Naive B cell (primary cell): ENCODE measurements around the gene MCM8. TPM values are rescaled to one million over a fixed set of nuclear protein-coding genes. Genes with fewer than 3 reads are reported as not detected.
A peak's percentile ranks its signal among the peaks of the same experiment; 100 is the strongest.

Experiments
- ATAC-seq, 2 donors: fragments of 150-1000 bp; cut with Tn5 transposase; 2 replicates each; pipeline ENCODE4 v1.10.0; 2021; ENCODE audit warnings: low read depth in 2 of 2, mild to moderate bottlenecking in 2 of 2, moderate library complexity in 2 of 2
- DNase-seq: peaks from one replicate; pipeline ENCODE4 v3.0.0; 2022
- H3K27ac Mint-ChIP-seq, 6 donors: one replicate each; pipeline ENCODE4 v1.8.0; 2020 to 2022; ENCODE audit warnings: mild to moderate bottlenecking in 6 of 6, mixed read lengths in 6 of 6, moderate library complexity in 5 of 6, inconsistent platforms in 2 of 6
- H3K27me3 Mint-ChIP-seq, 3 donors: one replicate each; pipeline ENCODE4 v1.8.0; 2021 to 2022; ENCODE audit warnings: mixed read lengths in 3 of 3, mild to moderate bottlenecking in 1 of 3
- H3K36me3 Mint-ChIP-seq, 2 donors: one replicate each; pipeline ENCODE4 v1.8.0; 2020 to 2022; ENCODE audit warnings: mixed read lengths in 2 of 2, inconsistent platforms in 1 of 2, mild to moderate bottlenecking in 1 of 2
- H3K4me1 Mint-ChIP-seq, 3 donors: one replicate each; pipeline ENCODE4 v1.8.0; 2020 to 2022; ENCODE audit warnings: mixed read lengths in 3 of 3, inconsistent platforms in 1 of 3, mild to moderate bottlenecking in 1 of 3, moderate library complexity in 1 of 3
- H3K4me3 Mint-ChIP-seq, 8 donors: one replicate each; pipeline ENCODE4 v1.8.0; 2020 to 2022; ENCODE audit warnings: mild to moderate bottlenecking in 8 of 8, mixed read lengths in 8 of 8, moderate library complexity in 8 of 8, inconsistent platforms in 2 of 8
- H3K9me3 Mint-ChIP-seq, 7 donors: one replicate each; pipeline ENCODE4 v1.8.0; 2020 to 2022; ENCODE audit warnings: mixed read lengths in 7 of 7, mild to moderate bottlenecking in 5 of 7, inconsistent platforms in 2 of 7, moderate library complexity in 1 of 7
- polyA plus RNA-seq, 6 donors: library from polyadenylated mRNA; unstranded; fragments of 300-500 nt; fragmentation: Illumina TruSeq; gene quantifications; one replicate each; pipeline ENCODE4 v1.2.3, GENCODE V29; 2021; ENCODE audit warnings: low read depth in 6 of 6

The MCM8 gene
- polyA plus RNA-seq, 6 donors from 2014 or later: 0.88 to 2.8 (median 1.4) TPM

GRCh38 chr20:6041808-6042265 lies 91.4 kb downstream of the MCM8 start:
- ATAC-seq (no peak), DNase-seq (no peak)
- H3K27ac Mint-ChIP-seq: peak overlapping the region in 1 of 6 donors; percentile 71
- no peak overlapping the region for H3K4me3 Mint-ChIP-seq
- no peaks in the 10 kb centered on the region for H3K4me1 Mint-ChIP-seq
- H3K36me3 Mint-ChIP-seq: peaks cover 14 to 19% of the 10 kb centered on the region in 2 donors
- H3K27me3 Mint-ChIP-seq: no peaks in the 10 kb centered on the region
- peaks cover 0 to 2% (median 0%) of the 10 kb centered on the region in 7 donors for H3K9me3 Mint-ChIP-seq

- no peak for DNase-seq
- H3K27me3 Mint-ChIP-seq: no peaks in the 10 kb centered on the region
- H3K4me1 Mint-ChIP-seq: no peaks in the 10 kb centered on the region
- H3K4me3 Mint-ChIP-seq: no peak overlapping the region
- H3K27ac Mint-ChIP-seq: peak overlapping the region in 1 of 6 donors; percentile 22
- H3K9me3 Mint-ChIP-seq: peaks cover 0 to 2% (median 0%) of the 10 kb centered on the region in 7 donors
- peaks cover 14 to 15% of the 10 kb centered on the region in 2 donors for H3K36me3 Mint-ChIP-seq
- ATAC-seq: no peak
These were observed 93.7 kb downstream of the MCM8 start for GRCh38 chr20:6044115-6044514.

GRCh38 chr20:6045566-6045965 lies 95.1 kb downstream of the MCM8 start:
- no peak for ATAC-seq
- peaks cover 0 to 4% (median 0%) of the 10 kb centered on the region in 3 donors for H3K4me1 Mint-ChIP-seq
- H3K4me3 Mint-ChIP-seq: no peak overlapping the region
- peaks cover 0 to 9% (median 4%) of the 10 kb centered on the region in 3 donors for H3K27me3 Mint-ChIP-seq
- H3K9me3 Mint-ChIP-seq: peaks cover 0 to under 1% (median 0%) of the 10 kb centered on the region in 7 donors
- H3K27ac Mint-ChIP-seq: no peak overlapping the region
- H3K36me3 Mint-ChIP-seq: peaks cover 3 to 7% of the 10 kb centered on the region in 2 donors
- DNase-seq: no peak

- DNase-seq (no peak), ATAC-seq (no peak)
- H3K27ac Mint-ChIP-seq: peak overlapping the region in 1 of 6 donors; percentile 60
- no peak overlapping the region for H3K4me3 Mint-ChIP-seq
- H3K4me1 Mint-ChIP-seq: peaks cover 0 to 4% (median 0%) of the 10 kb centered on the region in 3 donors
- H3K36me3 Mint-ChIP-seq: peaks cover 0 to 6% of the 10 kb centered on the region in 2 donors
- no peaks in the 10 kb centered on the region for H3K9me3 Mint-ChIP-seq
- H3K27me3 Mint-ChIP-seq: peaks cover 0 to 15% (median 9%) of the 10 kb centered on the region in 3 donors
These were observed 96.0 kb downstream of the MCM8 start for GRCh38 chr20:6046432-6046831.

GRCh38 chr20:6048391-6048790 lies 97.9 kb downstream of the MCM8 start:
- peaks cover 0 to 6% of the 10 kb centered on the region in 2 donors for H3K36me3 Mint-ChIP-seq
- H3K27me3 Mint-ChIP-seq: peaks cover 7 to 24% (median 20%) of the 10 kb centered on the region in 3 donors
- no peak overlapping the region for H3K27ac Mint-ChIP-seq
- no peaks in the 10 kb centered on the region for H3K9me3 Mint-ChIP-seq
- DNase-seq: no peak
- no peak for ATAC-seq
- no peak overlapping the region for H3K4me3 Mint-ChIP-seq
- H3K4me1 Mint-ChIP-seq: peaks cover 0 to 9% (median 6%) of the 10 kb centered on the region in 3 donors

Other genes with a start within 250 kb of the MCM8 start
- gene SHLD1, start 200.3 kb upstream of the MCM8 start, polyA plus RNA-seq: 10 to 100 TPM; 14.0 to 43.9 (median 30.8) TPM
- gene CHGB, start 39.1 kb upstream of the MCM8 start, polyA plus RNA-seq: under 1 TPM in 1 of 6 donors, not detected in 5; 0.27 TPM
- gene TRMT6, start 119 bp upstream of the MCM8 start, polyA plus RNA-seq: 10 to 100 TPM; 12.0 to 18.5 (median 12.9) TPM
- 10 to 100 TPM; 27.6 to 47.0 (median 33.7) TPM for gene CRLS1, start 55.5 kb downstream of the MCM8 start, polyA plus RNA-seq
- under 1 TPM in 2 of 6 donors, not detected in 4; 0.11 to 0.16 TPM for gene LRRN4, start 103.4 kb downstream of the MCM8 start, polyA plus RNA-seq
- not detected for gene FERMT1, start 172.4 kb downstream of the MCM8 start, polyA plus RNA-seq